ENCODE results near the gene PPP1R14B.

GRCh38 chr11:64239662-64240434 is 6.9 kb downstream of the PPP1R14B start:
- TF ChIP-seq CTCF (IDR thresholded peaks at IDR 0.05) (no peak), POLR2A (IDR thresholded peaks at IDR 0.05) (no peak)

Measured in lower leg skin (tissue), 3 donors.